ENCODE results near the gene AHI1. TPM values are rescaled to one million over a fixed set of nuclear protein-coding genes. Genes with fewer than 3 reads are reported as not detected.

The AHI1 gene
- total and polyA plus RNA-seq, 10 of the 15 experiments (the other 5 are each of a cell fraction or from before 2014, with no cell fraction given) = 3.2 to 9.5 (median 4.6) TPM

- WGBS (ENCODE audit: insufficient coverage, insufficient replicate concordance, low lambda C conversion rate, missing lambda C conversion rate) = 67% methylated on average over 15 of the region's 15 CpGs
- in situ Hi-C loops (cut with MboI) = no loop called here
- DNase-seq (ENCODE audit: low read depth, low spot score) = no peak
- TF ChIP-seq, protein P1, sequence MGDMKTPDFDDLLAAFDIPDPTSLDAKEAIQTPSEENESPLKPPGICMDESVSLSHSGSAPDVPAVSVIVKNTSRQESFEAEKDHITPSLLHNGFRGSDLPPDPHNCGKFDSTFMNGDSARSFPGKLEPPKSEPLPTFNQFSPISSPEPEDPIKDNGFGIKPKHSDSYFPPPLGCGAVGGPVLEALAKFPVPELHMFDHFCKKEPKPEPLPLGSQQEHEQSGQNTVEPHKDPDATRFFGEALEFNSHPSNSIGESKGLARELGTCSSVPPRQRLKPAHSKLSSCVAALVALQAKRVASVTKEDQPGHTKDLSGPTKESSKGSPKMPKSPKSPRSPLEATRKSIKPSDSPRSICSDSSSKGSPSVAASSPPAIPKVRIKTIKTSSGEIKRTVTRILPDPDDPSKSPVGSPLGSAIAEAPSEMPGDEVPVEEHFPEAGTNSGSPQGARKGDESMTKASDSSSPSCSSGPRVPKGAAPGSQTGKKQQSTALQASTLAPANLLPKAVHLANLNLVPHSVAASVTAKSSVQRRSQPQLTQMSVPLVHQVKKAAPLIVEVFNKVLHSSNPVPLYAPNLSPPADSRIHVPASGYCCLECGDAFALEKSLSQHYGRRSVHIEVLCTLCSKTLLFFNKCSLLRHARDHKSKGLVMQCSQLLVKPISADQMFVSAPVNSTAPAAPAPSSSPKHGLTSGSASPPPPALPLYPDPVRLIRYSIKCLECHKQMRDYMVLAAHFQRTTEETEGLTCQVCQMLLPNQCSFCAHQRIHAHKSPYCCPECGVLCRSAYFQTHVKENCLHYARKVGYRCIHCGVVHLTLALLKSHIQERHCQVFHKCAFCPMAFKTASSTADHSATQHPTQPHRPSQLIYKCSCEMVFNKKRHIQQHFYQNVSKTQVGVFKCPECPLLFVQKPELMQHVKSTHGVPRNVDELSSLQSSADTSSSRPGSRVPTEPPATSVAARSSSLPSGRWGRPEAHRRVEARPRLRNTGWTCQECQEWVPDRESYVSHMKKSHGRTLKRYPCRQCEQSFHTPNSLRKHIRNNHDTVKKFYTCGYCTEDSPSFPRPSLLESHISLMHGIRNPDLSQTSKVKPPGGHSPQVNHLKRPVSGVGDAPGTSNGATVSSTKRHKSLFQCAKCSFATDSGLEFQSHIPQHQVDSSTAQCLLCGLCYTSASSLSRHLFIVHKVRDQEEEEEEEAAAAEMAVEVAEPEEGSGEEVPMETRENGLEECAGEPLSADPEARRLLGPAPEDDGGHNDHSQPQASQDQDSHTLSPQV (IDR thresholded peaks at IDR 0.05) = no peak
- TF ChIP-seq CHD2 (IDR thresholded peaks at IDR 0.05; ENCODE audit: borderline replicate concordance, low read depth, low read length) (no peak), HDAC2 (IDR thresholded peaks at IDR 0.05) (no peak), MYB (IDR thresholded peaks at IDR 0.05; ENCODE audit: borderline replicate concordance, low read depth, low read length) (no peak), RB1 (IDR thresholded peaks at IDR 0.05; ENCODE audit: borderline replicate concordance) (no peak), ZNF384 (IDR thresholded peaks at IDR 0.05; ENCODE audit: borderline replicate concordance, low read depth, low read length) (no peak), SMARCA5 (IDR thresholded peaks at IDR 0.05) (no peak), BCL3 (IDR thresholded peaks at IDR 0.05; ENCODE audit: borderline replicate concordance, insufficient read depth, low read depth, low read length, poor library complexity, severe bottlenecking) (no peak), BHLHE40 (IDR thresholded peaks at IDR 0.05; ENCODE audit: borderline replicate concordance in 1 of 2, low read depth in 2 of 2, low read length in 1 of 2) (no peak)
- TF ChIP-seq, protein P2, sequence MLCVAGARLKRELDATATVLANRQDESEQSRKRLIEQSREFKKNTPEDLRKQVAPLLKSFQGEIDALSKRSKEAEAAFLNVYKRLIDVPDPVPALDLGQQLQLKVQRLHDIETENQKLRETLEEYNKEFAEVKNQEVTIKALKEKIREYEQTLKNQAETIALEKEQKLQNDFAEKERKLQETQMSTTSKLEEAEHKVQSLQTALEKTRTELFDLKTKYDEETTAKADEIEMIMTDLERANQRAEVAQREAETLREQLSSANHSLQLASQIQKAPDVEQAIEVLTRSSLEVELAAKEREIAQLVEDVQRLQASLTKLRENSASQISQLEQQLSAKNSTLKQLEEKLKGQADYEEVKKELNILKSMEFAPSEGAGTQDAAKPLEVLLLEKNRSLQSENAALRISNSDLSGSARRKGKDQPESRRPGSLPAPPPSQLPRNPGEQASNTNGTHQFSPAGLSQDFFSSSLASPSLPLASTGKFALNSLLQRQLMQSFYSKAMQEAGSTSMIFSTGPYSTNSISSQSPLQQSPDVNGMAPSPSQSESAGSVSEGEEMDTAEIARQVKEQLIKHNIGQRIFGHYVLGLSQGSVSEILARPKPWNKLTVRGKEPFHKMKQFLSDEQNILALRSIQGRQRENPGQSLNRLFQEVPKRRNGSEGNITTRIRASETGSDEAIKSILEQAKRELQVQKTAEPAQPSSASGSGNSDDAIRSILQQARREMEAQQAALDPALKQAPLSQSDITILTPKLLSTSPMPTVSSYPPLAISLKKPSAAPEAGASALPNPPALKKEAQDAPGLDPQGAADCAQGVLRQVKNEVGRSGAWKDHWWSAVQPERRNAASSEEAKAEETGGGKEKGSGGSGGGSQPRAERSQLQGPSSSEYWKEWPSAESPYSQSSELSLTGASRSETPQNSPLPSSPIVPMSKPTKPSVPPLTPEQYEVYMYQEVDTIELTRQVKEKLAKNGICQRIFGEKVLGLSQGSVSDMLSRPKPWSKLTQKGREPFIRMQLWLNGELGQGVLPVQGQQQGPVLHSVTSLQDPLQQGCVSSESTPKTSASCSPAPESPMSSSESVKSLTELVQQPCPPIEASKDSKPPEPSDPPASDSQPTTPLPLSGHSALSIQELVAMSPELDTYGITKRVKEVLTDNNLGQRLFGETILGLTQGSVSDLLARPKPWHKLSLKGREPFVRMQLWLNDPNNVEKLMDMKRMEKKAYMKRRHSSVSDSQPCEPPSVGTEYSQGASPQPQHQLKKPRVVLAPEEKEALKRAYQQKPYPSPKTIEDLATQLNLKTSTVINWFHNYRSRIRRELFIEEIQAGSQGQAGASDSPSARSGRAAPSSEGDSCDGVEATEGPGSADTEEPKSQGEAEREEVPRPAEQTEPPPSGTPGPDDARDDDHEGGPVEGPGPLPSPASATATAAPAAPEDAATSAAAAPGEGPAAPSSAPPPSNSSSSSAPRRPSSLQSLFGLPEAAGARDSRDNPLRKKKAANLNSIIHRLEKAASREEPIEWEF (IDR thresholded peaks at IDR 0.05; ENCODE audit: insufficient replicate concordance, low read depth, low read length) = no peak
- Histone ChIP-seq H3K9me3 (replicated peaks; ENCODE audit: control insufficient read depth, insufficient read depth, low read length) (no peaks in the 10 kb centered on the region), H3K4me2 (ENCODE audit: control insufficient read depth, insufficient read depth) (no peak overlapping the region), H3K27me3 (replicated peaks in 1 of 2; ENCODE audit: control insufficient read depth in 2 of 2, insufficient read depth in 2 of 2, low read length in 1 of 2) (no peaks in the 10 kb centered on the region; a peak in 2 of 4 replicates), H3K79me2 (ENCODE audit: control insufficient read depth, insufficient read depth, low read length) (no peaks in the 10 kb centered on the region), H3K36me3 (ENCODE audit: control insufficient read depth in 2 of 2, insufficient read depth in 2 of 2, low read length in 1 of 2) (no peaks in the 10 kb centered on the region), H3K4me1 (ENCODE audit: control insufficient read depth, insufficient read depth, low read length) (no peaks in the 10 kb centered on the region), H3K27ac (ENCODE audit: control insufficient read depth, insufficient read depth) (no peak overlapping the region), H2AFZ (ENCODE audit: control insufficient read depth, low read depth, low read length) (no peak overlapping the region), H3K4me3 (no peak overlapping the region), H4K20me1 (ENCODE audit: control insufficient read depth, insufficient read depth) (no peaks in the 10 kb centered on the region), H3K9ac (ENCODE audit: control insufficient read depth, insufficient read depth, low read length) (no peak overlapping the region)
- ChIA-PET CTCF (interaction anchor here (0.6 to 1.6 kb wide), 4 partner anchors 9 to 285 kb away, joined by 3 to 4 read pairs (median 4); no protein-coding TSS in a partner anchor), POLR2A (no interaction called here), RAD21 (ENCODE audit: unreplicated experiment) (no interaction called here), SMC1A (ENCODE audit: uncharacterized antibody, unreplicated experiment) (interaction anchor here (0.6 to 0.9 kb wide), 3 partner anchors 61 to 118 kb away, joined by 3 to 4 read pairs (median 3); no protein-coding TSS in a partner anchor)
- no peak for ATAC-seq
- no TSS peak for BruUV-seq (replicated peaks)
- no peak for FAIRE-seq
- intact Hi-C loops (cut with micrococcal nuclease; ENCODE audit: unreplicated experiment) = no loop called here
These were observed 235.4 kb downstream of the AHI1 start for GRCh38 chr6:135261872-135262725.

All from GM12878 (cell line).